Stimulated activated naive CD8-positive, alpha-beta T cell treated with anti-CD3 and anti-CD28 coated beads, Interleukin-15, Interleukin-2, amounts not matched to agents 100 ng/mL and 50 ng/mL, for 24 hours (primary cell): Measurements from ENCODE around the gene DCST2.
"Not testable (repeated sequence)": the region's sequence is repeated elsewhere in the genome, so short reads cannot be mapped to it uniquely, and the experiment has no call there.

ENCODE experiments used
- H3K27ac Mint-ChIP-seq: one replicate; pipeline ENCODE4 v1.8.0; 2021; ENCODE audit warnings: mild to moderate bottlenecking, mixed read lengths
- H3K27me3 Mint-ChIP-seq: one replicate; pipeline ENCODE4 v1.8.0; 2021; ENCODE audit warnings: mixed read lengths
- H3K36me3 Mint-ChIP-seq: one replicate; pipeline ENCODE4 v1.8.0; 2021; ENCODE audit warnings: low read depth, mixed read lengths
- H3K4me1 Mint-ChIP-seq: one replicate; pipeline ENCODE4 v1.8.0; 2021; ENCODE audit warnings: low read depth, mixed read lengths
- H3K4me3 Mint-ChIP-seq: one replicate; pipeline ENCODE4 v1.8.0; 2021; ENCODE audit warnings: mild to moderate bottlenecking, mixed read lengths
- H3K9me3 Mint-ChIP-seq: one replicate; pipeline ENCODE4 v1.8.0; 2021; ENCODE audit warnings: mixed read lengths

DCST2 gene

DNA sequence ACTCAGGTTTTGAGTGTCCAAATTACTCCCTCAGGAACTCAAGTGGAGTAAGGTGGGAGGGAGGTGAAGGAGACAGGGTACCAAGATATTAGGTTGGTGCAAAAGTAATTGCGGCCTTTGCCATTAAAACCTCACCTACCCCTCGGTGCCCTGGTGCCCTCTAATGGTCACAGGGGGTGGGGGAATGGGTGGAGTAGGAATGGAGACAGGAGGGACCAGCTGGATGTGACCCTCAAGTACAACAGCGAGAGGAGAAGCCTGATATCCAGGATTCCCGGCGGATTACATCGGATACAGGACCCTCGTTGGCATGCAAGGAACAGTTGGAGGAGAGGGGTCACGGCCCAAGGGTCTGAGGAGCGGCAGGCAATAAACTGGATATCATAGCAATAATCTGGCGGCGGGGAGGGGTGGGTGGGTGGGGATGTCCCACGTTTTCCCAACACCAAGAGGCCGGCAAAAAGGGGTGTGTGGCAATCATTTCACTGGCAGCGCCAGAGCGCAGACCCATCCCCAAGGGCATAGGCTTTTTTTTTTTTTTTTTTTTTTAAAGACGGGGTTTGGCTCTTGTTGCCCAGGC lies 35.3 kb downstream of the DCST2 start:
- Mint-ChIP-seq H3K9me3 (no peaks in the 10 kb centered on the region), H3K36me3 (no peaks in the 10 kb centered on the region), H3K27me3 (peaks cover 7% of the 10 kb centered on the region), H3K4me1 (peaks cover 29% of the 10 kb centered on the region), H3K27ac (no peak overlapping the region), H3K4me3 (no peak overlapping the region)

DNA sequence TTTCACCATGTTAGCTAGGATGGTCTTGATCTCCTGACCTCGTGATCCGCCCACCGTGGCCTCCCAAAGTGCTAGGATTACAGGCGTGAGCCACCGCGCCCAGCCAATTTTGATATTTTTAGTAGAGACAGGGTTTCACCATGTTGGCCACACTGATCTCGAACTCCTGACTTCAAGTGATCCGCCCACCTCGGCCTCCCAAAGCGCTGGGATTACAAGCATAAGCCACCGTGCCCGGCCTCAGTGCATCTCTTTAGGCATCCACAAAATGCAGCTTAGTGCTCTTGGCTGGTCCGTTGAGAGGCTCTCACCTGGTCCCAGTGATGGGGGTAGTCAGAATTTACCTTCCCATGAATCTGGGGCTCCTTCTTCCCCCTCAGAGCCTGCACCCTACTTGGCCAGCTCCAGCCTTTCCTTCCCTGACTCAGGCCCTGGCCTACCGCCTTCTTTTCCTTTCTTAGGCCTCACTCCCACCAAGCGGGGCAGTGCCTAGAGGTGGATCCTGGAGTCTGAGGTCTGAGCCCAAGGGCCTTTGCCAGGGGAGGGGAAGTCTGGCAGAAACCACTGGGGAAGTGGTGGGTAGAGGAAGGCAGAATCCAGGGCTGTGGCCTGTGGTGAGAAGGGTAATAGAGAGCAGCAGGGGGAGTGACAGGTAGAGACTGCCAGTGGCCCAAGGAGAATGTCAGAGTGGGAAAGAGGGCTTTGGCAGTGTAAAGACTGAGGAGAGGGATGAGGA lies 36.4 kb downstream of the DCST2 start:
- Mint-ChIP-seq H3K4me3 (no peak overlapping the region), H3K9me3 (no peaks in the 10 kb centered on the region), H3K4me1 (peaks cover 29% of the 10 kb centered on the region)

DNA sequence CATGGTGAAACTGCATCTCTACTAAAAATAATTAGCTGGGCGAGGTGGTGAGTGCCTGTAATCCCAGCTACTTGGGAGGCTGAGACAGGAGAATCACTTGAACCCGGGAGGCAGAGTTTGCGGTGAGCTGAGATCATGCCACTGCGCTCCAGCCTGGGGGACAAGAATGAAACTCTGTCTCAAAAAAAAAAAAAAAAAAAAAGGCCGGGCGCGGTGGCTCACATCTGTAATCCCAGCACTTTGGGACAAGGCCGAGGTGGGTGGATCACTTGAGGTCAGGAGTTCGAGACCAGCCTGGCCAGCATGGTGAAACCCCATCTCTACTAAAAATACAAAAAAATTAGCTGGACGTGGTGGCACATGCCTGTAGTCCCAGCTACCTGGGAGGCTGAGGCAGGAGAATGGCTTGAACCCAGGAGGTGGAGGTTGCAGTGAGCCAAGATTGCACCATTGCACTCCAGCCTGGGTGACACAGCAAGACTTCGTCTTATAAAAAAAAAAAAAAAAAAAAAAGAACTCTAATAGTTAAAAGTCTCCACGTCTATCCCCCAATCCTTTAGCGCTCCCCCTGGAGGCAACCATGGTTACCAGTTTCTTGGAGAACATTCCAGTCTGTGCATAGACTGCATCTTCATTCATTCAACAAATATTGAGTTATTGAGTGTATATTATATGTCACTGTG lies 38.1 kb downstream of the DCST2 start:
- H3K4me3 Mint-ChIP-seq: not testable (repeated sequence)

More for the DNA sequence above, 36.4 kb downstream of the DCST2 start:
- Mint-ChIP-seq H3K27ac (no peak overlapping the region), H3K36me3 (no peaks in the 10 kb centered on the region), H3K27me3 (peaks cover 7% of the 10 kb centered on the region)

DNA sequence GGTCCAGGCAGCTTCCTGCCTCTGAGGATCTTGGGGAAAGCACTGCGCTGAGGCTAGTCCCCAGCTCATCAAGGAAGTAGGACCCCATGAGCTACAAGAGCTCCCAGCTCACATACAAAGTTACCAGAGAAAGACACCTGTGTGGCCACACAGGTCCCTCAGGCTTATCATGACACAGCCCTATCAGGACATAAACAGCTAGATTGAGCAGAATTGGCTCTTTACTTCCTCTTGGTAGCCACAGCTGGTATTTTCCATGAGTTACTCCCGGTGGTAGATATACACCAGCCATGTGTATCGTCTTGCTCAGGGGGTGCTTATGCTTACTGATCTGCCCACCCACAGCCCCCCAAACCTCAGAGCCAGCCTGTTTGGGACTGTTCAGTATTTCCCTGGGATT lies 39.0 kb downstream of the DCST2 start:
- Mint-ChIP-seq H3K4me1 (peaks cover 21% of the 10 kb centered on the region), H3K4me3 (no peak overlapping the region), H3K27me3 (peaks cover 7% of the 10 kb centered on the region), H3K27ac (peak overlapping the region; percentile 37), H3K9me3 (no peaks in the 10 kb centered on the region), H3K36me3 (peaks cover 12% of the 10 kb centered on the region)

More for the DNA sequence above, 38.1 kb downstream of the DCST2 start:
- not testable (repeated sequence) for H3K9me3 Mint-ChIP-seq, H3K36me3 Mint-ChIP-seq, H3K27ac Mint-ChIP-seq, H3K27me3 Mint-ChIP-seq
- H3K4me1 Mint-ChIP-seq: peaks cover 29% of the 10 kb centered on the region

DNA sequence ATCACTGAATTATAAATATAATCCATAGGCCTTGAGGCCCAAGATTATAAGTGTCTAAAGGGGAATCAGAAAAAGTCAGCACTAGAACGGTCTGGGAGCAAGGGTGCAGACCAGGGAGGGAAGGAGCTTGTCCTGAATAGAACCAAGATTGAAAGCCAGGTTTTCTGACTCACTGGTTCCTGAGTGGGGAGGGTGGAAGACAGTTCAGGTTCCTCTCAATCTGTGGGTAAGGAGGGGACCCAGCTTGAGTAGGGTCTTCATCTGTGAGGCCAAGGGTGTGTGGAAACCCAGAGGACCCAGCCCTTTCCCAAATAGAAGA lies 39.4 kb downstream of the DCST2 start:
- H3K27ac Mint-ChIP-seq: no peak overlapping the region
- H3K4me3 Mint-ChIP-seq: no peak overlapping the region
- peaks cover 16% of the 10 kb centered on the region for H3K36me3 Mint-ChIP-seq
- no peaks in the 10 kb centered on the region for H3K9me3 Mint-ChIP-seq
- peaks cover 7% of the 10 kb centered on the region for H3K27me3 Mint-ChIP-seq
- peaks cover 20% of the 10 kb centered on the region for H3K4me1 Mint-ChIP-seq

DNA sequence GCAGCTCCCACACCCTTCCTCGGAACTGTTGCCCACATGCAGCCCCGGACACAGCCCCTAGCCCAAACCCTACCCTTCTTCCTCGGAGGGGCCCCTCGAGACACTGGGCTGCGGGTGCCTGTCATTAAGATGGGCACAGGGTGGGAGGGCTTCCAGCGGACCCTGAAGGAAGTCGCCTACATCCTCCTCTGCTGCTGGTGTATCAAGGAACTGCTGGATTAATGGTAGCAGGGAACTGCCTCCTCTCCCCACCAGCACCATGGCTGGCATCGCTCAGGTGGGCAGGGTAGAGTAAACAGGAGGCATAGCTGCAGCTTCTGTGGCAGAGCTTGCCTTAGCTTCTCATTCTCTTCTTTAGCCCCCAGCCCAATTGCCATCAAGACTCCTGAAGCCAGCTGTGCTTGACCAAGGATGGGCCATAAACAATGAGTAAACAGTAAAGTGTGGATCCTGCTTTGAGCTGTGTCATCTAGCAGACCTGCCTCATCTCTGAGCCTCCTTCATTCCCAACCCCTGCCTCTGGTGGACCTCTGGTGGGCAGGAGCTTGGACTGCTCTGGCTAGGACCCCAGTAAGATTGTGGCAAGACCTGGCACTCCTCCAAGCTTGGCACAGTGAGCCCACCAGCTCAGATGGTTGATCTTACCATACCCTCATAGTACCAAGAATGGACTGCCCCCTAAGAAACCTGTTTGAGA lies 39.9 kb downstream of the DCST2 start, which contains the start of gene LENEP:
TSS of gene LENEP (plus strand) at position 15 of the 697 bp plus-strand sequence. CDS start at position 37, 22 bp downstream.
- no peak within 1 kb of the TSS for H3K27ac Mint-ChIP-seq
- H3K4me3 Mint-ChIP-seq: no peak within 1 kb of the TSS
- peaks cover 7% of the 10 kb centered on the region for H3K27me3 Mint-ChIP-seq
- H3K36me3 Mint-ChIP-seq: peaks cover 21% of the 10 kb centered on the region
- H3K4me1 Mint-ChIP-seq: peaks cover 14% of the 10 kb centered on the region
- H3K9me3 Mint-ChIP-seq: no peaks in the 10 kb centered on the region

DNA sequence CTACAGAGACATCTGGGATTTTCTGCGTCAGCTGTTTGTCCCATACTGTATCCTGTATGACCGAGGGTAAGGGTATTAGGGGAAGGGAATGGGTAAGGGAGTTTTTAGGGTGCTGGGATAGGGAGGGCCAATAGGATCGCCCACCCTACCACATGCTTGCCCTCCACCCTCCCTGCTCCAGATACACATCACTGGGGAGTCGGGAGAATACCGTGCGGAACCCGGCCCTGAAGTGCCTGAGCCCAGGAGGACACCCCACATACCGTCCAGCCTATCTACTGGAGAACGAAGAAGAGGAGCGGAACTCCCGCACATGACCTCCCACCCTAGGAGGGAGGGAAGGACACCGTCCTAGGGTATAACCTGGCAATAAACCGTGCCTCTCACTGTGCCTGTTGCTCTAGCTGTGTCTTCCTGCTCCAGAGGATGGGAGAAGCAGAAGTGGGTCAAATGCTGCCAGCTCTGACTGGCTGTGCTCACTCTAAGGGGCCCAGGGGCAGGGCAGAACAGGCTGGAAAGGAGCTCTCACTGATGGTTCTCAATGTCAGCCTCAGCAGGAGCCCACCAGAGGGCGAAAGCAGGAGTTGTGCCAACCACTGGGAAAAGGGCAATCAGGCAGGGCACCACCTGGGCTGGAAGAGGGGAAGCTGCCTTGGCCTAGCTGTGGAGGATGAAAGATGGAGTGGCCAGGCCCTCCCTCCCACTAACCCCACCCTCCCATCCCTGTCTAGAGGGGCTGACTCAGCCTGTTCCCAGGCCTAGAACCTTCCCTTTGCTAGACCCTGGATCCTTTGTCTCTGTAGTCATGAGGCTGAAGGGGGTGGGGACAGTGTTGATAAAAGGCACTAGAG lies 40.6 kb downstream of the DCST2 start:
- Mint-ChIP-seq H3K4me3 (no peak overlapping the region), H3K4me1 (peaks cover 8% of the 10 kb centered on the region), H3K9me3 (no peaks in the 10 kb centered on the region), H3K27ac (no peak overlapping the region), H3K27me3 (peaks cover 7% of the 10 kb centered on the region), H3K36me3 (peaks cover 28% of the 10 kb centered on the region)

DNA sequence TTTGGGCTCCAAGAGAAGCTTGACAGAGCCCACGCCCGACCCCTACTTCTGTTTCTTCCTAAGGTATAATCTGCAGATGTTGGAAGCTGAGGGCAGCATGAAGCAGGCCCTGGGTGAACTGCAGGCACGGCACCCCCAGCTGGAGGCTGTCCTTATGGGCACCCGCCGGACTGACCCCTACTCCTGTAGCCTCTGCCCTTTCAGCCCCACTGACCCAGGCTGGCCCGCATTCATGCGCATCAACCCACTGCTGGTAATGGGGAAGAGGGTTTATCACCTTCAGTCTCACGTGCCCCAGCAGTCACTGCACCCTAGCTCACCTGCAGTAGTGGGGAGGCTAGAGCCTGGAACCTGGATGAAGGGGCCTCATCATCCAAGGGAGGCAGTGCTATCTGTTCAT lies 43.3 kb downstream of the DCST2 start:
- Mint-ChIP-seq H3K36me3 (peaks cover 35% of the 10 kb centered on the region), H3K4me3 (no peak overlapping the region), H3K9me3 (no peaks in the 10 kb centered on the region), H3K27ac (no peak overlapping the region), H3K27me3 (no peaks in the 10 kb centered on the region), H3K4me1 (peaks cover 3% of the 10 kb centered on the region)

DNA sequence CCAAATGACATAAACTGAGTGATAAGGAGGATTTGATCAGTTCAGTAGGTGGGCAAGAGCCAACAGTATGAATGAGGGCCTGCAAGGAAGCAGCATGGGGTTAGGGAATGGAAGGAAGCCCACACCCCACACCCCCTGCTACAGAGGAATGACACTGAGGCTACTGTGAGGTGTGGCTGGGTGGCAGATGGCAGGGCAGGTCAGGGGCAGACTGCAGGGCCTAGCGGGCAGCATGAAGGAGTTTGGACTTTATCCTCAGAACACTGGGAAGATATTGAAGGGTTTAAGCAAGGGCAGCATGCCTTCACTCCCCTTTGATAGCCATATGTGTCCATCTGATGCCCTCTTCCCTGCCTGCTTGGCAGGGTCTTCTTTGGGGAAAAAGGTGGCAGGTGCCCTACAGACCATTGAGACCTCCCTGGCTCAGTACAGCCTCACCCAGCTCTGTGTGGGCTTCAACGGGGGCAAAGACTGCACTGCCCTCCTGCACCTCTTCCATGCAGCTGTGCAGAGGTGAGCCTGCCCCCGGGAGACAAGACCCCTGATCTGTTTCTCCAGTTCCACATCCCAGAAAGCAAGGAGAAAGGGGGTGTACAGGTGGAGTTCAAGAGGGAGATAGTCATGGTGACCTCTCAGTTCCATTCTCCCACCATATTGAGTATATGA lies 44.3 kb downstream of the DCST2 start:
- Mint-ChIP-seq H3K27ac (no peak overlapping the region), H3K36me3 (peaks cover 35% of the 10 kb centered on the region), H3K27me3 (no peaks in the 10 kb centered on the region), H3K4me1 (peaks cover 8% of the 10 kb centered on the region), H3K4me3 (no peak overlapping the region), H3K9me3 (no peaks in the 10 kb centered on the region)

DNA sequence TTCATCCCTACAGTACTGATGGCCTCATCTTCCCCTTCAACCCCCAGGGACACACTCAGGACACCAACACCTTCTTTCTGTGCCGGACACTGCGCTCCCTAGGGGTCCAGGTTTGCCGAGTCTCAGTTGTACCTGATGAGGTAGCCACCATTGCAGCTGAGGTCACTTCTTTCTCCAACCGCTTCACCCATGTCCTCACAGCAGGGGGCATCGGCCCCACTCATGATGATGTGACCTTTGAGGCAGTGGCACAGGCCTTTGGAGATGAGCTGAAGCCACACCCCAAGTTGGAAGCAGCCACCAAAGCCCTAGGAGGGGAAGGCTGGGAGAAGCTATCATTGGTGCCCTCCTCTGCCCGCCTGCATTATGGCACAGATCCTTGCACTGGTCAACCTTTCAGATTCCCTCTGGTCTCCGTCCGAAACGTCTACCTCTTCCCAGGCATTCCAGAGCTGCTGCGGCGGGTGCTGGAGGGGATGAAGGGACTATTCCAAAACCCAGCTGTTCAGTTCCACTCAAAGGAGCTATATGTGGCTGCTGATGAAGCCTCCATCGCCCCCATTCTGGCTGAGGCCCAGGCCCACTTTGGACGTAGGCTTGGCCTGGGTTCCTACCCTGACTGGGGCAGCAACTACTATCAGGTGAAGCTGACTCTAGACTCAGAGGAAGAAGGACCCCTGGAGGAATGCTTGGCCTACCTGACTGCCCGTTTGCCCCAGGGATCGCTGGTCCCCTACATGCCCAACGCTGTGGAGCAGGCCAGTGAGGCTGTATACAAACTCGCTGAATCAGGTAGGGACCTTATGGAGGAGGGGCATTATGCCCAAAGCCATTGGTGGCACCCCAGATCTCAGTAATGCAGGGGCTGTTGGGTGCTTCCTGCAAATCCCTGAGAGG lies 45.3 kb downstream of the DCST2 start:
- Mint-ChIP-seq H3K27ac (no peak overlapping the region), H3K4me3 (no peak overlapping the region), H3K9me3 (no peaks in the 10 kb centered on the region), H3K27me3 (no peaks in the 10 kb centered on the region), H3K4me1 (peaks cover 14% of the 10 kb centered on the region), H3K36me3 (peaks cover 35% of the 10 kb centered on the region)

DNA sequence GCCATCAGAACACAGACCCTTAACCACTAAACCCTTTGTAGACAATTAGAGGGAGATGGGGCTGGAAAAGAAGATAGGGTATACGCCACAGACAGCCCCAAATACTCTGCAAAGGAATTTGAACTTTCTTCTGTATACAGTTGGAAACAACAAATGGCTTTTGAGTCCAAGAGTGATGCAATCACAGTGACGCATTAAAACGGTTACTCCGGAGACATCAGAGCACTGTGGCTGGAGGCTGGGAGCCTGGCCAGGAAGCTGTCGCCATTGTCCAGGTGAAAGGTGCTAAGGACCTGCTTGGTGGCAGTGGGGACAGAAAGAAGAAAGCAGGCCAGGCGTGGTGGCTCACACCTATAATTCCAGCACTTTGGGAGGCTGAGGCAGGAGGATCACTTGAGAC lies 46.3 kb downstream of the DCST2 start:
- H3K27me3 Mint-ChIP-seq: no peaks in the 10 kb centered on the region
- peaks cover 35% of the 10 kb centered on the region for H3K36me3 Mint-ChIP-seq
- H3K4me1 Mint-ChIP-seq: peaks cover 14% of the 10 kb centered on the region
- H3K27ac Mint-ChIP-seq: no peak overlapping the region
- H3K4me3 Mint-ChIP-seq: no peak overlapping the region
- H3K9me3 Mint-ChIP-seq: no peaks in the 10 kb centered on the region

DNA sequence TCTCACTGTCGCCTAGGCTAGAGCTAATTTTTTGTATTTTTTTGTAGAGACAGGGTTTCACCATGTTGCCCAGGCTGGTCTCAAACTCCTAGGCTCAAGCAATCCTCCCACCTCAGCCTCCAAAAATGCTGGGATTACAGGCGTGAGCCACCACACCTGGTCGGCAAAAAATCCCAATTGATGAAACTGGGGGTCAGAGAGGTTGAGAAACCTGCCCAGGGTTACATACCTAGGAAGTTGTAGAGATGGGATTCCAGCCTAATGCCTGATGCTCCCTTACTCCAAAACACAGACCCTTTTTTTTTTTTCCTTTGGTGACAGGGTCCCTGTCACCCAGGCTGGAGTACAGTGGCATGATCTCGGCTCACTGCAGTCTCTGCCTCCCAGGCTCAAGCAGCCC lies 46.8 kb downstream of the DCST2 start:
- not testable (repeated sequence) for H3K27me3 Mint-ChIP-seq, H3K27ac Mint-ChIP-seq, H3K9me3 Mint-ChIP-seq, H3K4me3 Mint-ChIP-seq
- Mint-ChIP-seq H3K36me3 (peaks cover 35% of the 10 kb centered on the region), H3K4me1 (peaks cover 14% of the 10 kb centered on the region)

DNA sequence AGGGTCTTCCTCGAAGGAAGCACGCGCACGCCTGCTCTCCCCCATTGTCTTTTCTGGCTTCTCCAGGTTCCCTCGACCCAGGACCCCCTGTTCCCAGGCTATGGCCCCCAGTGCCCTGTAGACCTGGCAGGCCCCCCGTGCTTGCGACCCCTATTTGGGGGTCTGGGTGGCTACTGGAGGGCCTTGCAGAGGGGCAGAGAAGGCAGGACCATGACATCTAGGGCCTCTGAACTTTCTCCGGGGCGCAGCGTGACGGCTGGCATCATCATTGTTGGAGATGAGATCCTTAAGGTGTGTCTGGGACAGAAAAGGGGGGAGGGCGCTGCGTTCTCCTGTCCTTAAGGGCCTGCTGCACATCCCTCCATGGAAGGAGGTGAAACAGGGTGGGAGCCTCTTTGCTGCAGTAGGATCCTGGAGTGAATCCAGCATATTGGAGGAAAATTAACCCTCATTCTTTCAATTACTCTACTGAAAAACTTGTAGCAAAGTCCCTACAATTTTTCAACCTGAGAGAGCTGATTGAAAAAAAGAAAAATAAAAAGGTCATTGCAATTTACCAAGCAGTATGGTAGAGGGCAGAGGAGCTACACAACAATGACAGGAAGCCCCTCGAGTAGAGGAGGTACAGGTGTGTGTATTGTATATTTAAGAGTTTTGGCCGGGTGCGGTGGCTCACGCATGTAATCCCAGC lies 49.7 kb downstream of the DCST2 start:
- no peak overlapping the region for H3K27ac Mint-ChIP-seq
- no peaks in the 10 kb centered on the region for H3K27me3 Mint-ChIP-seq
- peaks cover 30% of the 10 kb centered on the region for H3K36me3 Mint-ChIP-seq
- no peaks in the 10 kb centered on the region for H3K9me3 Mint-ChIP-seq
- peaks cover 14% of the 10 kb centered on the region for H3K4me1 Mint-ChIP-seq
- no peak overlapping the region for H3K4me3 Mint-ChIP-seq
